Subcutaneous abdominal adipose tissue (tissue), 5 donors: ENCODE results near the gene SACS.
A peak's percentile ranks its signal among the peaks of the same experiment; 100 is the strongest.
"Not testable (repeated sequence)": the region's sequence is repeated elsewhere in the genome, so short reads cannot be mapped to it uniquely, and the experiment has no call there.

Experiments
- H3K27ac ChIP-seq: one replicate; pipeline ENCODE4 v1.7.0; 2013; ENCODE audit warnings: low read depth, mild to moderate bottlenecking, inconsistent platforms, low read length, moderate library complexity
- H3K27me3 ChIP-seq, 5 donors: one replicate each; pipeline ENCODE4 v1.7.0; 2013; ENCODE audit warnings: low read length in 5 of 5, inconsistent platforms in 1 of 5; ENCODE audit not compliant: control insufficient read depth in 5 of 5, insufficient read depth in 4 of 5
- H3K36me3 ChIP-seq, 5 donors: one replicate each; pipeline ENCODE4 v1.7.0; 2013; ENCODE audit warnings: low read length in 5 of 5; ENCODE audit not compliant: control insufficient read depth in 5 of 5, insufficient read depth in 5 of 5
- H3K4me1 ChIP-seq, 5 donors: one replicate each; pipeline ENCODE4 v1.7.0; 2013; ENCODE audit warnings: low read length in 5 of 5, mild to moderate bottlenecking in 3 of 5, moderate library complexity in 1 of 5; ENCODE audit not compliant: control insufficient read depth in 5 of 5, insufficient read depth in 5 of 5
- H3K4me3 ChIP-seq, 5 donors: one replicate each; pipeline ENCODE4 v1.7.0; 2013; ENCODE audit warnings: low read length in 5 of 5, low read depth in 1 of 5
- H3K9ac ChIP-seq, 5 donors: one replicate each; pipeline ENCODE4 v1.7.0; 2013; ENCODE audit warnings: low read length in 5 of 5, mild to moderate bottlenecking in 4 of 5, moderate library complexity in 3 of 5
- H3K9me3 ChIP-seq, 5 donors: one replicate each; pipeline ENCODE4 v1.7.0; 2013; ENCODE audit warnings: low read length in 5 of 5; ENCODE audit not compliant: control insufficient read depth in 5 of 5
- donor health status: healthy.
- donor health status: healthy.
- donor health status: healthy.
- donor health status: healthy.
- donor health status: healthy.

Gene SACS

DNA sequence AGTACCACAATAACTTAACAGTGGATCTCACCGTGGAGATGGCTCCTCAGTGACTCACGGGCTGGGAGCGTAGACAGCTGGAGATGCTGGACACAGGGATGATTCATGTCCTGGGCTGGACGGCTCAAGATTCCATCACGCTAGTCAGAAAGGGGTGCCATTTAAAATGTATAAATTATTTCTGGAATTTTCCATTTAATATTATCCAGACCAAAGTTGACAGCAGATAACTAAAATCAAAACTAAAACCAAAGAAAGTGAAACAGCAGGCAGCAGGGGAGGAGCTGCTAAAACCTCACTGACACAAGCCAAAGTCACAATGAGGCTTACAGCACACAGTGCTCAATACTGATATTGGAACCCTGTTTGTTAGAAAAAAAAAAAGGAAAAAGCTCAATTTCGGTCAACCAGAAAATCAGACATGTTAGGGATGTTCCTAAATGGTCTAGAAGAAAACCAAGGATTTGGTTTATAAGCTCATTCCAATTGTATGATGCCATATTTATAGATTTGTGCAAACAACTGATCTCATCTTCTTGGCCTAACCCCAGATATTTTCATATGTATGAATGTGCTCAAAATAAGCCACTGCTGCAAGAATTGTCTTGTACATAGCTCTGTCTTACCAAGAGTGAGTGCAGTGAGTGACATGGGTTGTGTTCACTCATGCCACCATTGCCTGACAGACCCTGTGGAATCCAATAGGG, 111.8 kb downstream of the SACS start:
- Histone ChIP-seq H3K36me3 (peaks cover 0 to 5% (median 0%) of the 10 kb centered on the region in 5 donors), H3K27me3 (no peaks in the 10 kb centered on the region), H3K4me3 (peak overlapping the region in 3 of 5 donors; percentile 13 to 43 (median 40)), H3K9me3 (no peaks in the 10 kb centered on the region), H3K4me1 (peaks cover 4 to 27% (median 22%) of the 10 kb centered on the region in 5 donors), H3K9ac (peak overlapping the region in 1 of 5 donors; percentile 24), H3K27ac (peak overlapping the region; percentile 57)

DNA sequence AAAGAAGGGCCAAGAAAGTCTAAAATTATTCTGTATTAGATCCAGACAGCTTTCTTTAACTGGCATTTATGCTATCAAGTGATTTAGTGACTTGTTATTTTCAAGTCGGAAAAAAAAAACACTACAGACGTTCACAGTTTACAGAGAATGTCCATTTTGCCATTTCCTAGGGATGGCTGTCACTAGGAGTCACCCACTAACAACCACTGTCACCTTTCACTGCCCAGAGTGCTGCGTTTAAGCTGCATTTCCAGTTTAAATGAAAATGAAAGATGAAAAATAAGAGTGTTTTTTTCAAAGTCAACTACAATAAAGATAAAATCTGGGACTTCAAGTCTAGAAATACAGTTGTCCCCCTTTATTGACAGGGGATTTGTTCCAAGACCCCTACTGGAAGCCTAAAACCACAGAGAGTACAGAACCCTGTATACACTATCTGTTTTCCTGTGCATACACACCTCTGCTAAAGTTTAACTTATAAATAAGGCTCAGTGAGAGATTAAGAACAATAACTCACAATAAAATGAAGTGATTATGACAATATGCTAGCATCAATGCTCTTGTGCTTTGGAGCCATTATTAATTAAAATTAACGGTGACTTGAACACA, 112.5 kb downstream of the SACS start:
- peak overlapping the region in 1 of 5 donors; percentile 24 for H3K9ac ChIP-seq
- no peaks in the 10 kb centered on the region for H3K27me3 ChIP-seq
- peaks cover 4 to 27% (median 22%) of the 10 kb centered on the region in 5 donors for H3K4me1 ChIP-seq
- peak overlapping the region in 2 of 5 donors; percentile 13 to 40 for H3K4me3 ChIP-seq
- H3K27ac ChIP-seq, result peak overlapping the region; percentile 42
- H3K36me3 ChIP-seq, result peaks cover 0 to 5% (median 0%) of the 10 kb centered on the region in 5 donors
- no peaks in the 10 kb centered on the region for H3K9me3 ChIP-seq

DNA sequence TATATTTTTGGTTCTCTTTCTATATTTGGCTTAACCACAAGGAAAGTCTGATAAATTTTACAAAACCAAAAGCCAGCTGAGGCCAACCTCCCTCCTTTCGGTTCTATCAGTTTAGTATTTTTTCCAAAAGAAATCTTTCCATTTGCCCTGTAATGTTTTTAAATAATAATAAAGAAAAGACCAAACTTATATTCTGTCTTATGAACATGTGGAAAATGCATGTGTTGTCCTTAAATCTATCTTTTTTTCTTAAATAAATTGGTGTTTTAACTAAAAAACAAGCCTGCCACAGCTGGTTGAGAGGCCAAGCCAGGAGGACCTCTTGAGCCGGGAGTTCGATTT, 113.6 kb downstream of the SACS start:
- Histone ChIP-seq H3K4me3 (no peak overlapping the region), H3K9ac (peak overlapping the region in 1 of 5 donors; percentile 56), H3K9me3 (no peaks in the 10 kb centered on the region), H3K27me3 (no peaks in the 10 kb centered on the region), H3K4me1 (peaks cover 4 to 27% (median 22%) of the 10 kb centered on the region in 5 donors), H3K36me3 (peaks cover 0 to 5% (median 0%) of the 10 kb centered on the region in 5 donors), H3K27ac (peak overlapping the region; percentile 59)

DNA sequence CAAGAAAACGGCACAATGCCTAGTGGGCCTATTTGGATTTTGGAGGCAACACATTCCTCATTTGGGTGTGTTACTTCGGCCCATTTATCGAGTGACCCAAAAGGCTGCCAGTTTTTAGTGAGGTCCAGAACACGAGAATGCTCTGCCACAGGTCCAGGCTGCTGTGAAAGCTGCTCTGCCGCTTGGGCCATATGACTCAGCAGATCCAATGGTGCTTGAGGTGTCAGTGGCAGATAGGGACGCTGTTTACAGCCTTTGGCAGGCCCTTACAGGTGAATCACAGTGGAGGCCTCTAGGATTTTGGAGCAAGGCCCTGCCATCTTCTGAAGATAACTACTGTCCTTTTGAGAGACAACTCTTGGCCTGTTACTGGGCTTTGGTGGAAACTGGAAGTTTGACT, 118.7 kb downstream of the SACS start:
- not testable (repeated sequence) for H3K4me3 ChIP-seq, H3K9me3 ChIP-seq, H3K36me3 ChIP-seq, H3K9ac ChIP-seq, H3K27me3 ChIP-seq, H3K27ac ChIP-seq
- peaks cover 0 to 12% (median 6%) of the 10 kb centered on the region in 5 donors for H3K4me1 ChIP-seq

DNA sequence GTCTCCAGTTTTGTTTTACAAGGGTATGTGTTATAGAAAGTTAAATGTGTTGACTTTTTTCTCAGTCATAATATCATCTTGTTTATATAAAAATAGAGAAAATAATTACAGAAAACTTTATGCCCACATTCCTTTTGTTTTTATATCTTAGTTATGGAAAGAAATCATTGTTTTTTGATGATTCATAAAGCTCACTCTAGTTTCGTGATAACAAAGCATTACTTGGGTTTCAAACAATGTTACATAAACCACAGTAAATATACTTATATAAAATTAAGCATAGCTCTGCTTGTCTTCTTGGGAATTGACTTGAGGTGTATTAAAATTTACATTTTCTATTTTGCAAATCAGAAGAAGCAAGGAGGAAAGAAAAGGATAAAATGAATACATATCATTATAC, 140.9 kb downstream of the SACS start:
- Histone ChIP-seq H3K4me1 (peaks cover 5 to 38% (median 19%) of the 10 kb centered on the region in 5 donors), H3K27ac (no peak overlapping the region), H3K36me3 (no peaks in the 10 kb centered on the region), H3K9ac (no peak overlapping the region), H3K27me3 (no peaks in the 10 kb centered on the region), H3K4me3 (no peak overlapping the region), H3K9me3 (no peaks in the 10 kb centered on the region)

DNA sequence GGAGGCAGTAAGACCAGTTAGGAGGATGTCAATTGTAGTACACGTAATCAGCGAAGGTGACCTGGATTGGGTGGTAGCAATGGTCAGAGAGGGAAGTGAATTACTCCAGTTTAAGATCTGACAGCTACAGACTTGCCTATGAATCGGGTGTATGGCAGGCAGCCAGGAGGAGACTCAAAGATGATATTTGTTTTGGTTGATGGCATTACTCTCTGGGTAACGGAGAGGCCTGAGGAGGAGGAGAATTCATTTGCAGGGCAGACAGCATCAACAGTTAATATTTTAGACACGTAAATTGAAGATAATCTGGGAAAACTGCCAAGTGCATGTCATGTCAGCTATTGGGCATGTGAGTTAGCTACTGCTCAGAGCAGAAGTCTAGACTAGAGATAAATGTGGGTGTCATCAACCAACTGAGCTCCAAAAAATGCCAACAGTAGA, 143.6 kb downstream of the SACS start:
- no peaks in the 10 kb centered on the region for H3K9me3 ChIP-seq
- H3K9ac ChIP-seq, result no peak overlapping the region
- H3K4me1 ChIP-seq, result peaks cover 5 to 38% (median 19%) of the 10 kb centered on the region in 5 donors
- no peak overlapping the region for H3K4me3 ChIP-seq
- peak overlapping the region; percentile 68 for H3K27ac ChIP-seq
- no peaks in the 10 kb centered on the region for H3K27me3 ChIP-seq
- no peaks in the 10 kb centered on the region for H3K36me3 ChIP-seq

DNA sequence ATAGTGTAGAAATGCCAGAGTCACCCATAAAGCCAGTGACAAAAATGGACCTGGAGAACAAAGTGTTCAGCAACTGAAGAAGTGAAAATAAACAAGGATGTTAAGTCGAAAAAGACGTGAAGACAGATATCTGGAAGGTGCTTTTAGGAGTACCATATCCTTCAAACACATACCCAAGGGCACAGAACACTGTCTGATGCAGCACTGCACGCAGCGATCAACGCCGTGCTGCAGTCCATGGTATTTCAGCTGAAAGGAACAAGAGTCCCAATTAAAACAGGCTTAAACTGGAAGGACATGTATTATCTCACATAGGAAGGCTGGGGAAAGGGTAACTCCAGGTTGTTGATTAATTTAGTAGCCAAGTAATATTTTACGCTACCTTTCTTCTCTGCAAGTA, 144.5 kb downstream of the SACS start:
- Histone ChIP-seq H3K4me3 (no peak overlapping the region), H3K27ac (peak overlapping the region; percentile 68)

DNA sequence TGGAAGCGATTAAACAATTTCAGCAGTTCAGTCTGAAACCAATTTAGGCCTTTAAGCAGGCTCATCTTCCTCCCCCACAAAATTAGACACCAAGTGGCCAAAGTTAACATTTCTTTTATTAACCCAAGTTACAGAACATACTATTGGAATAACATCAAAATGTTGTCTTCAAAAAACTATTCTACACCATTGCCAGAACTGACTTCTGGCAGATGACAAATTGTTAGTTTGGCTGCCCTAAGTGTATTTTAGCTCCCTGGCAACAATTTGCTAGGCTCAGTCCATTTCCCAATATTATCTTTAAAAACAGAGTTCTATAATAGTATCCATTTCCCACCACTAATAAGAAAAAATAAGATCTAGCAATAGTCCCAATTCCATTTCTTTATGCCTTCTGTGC, 144.9 kb downstream of the SACS start:
- Histone ChIP-seq H3K4me3 (no peak overlapping the region), H3K9me3 (no peaks in the 10 kb centered on the region), H3K27me3 (no peaks in the 10 kb centered on the region), H3K36me3 (no peaks in the 10 kb centered on the region), H3K9ac (no peak overlapping the region), H3K4me1 (peaks cover 5 to 28% (median 11%) of the 10 kb centered on the region in 5 donors), H3K27ac (peak overlapping the region; percentile 68)

More for the DNA sequence above, 144.5 kb downstream of the SACS start:
- Histone ChIP-seq H3K27me3 (no peaks in the 10 kb centered on the region), H3K4me1 (peaks cover 5 to 31% (median 13%) of the 10 kb centered on the region in 5 donors), H3K36me3 (no peaks in the 10 kb centered on the region), H3K9me3 (no peaks in the 10 kb centered on the region), H3K9ac (no peak overlapping the region)

DNA sequence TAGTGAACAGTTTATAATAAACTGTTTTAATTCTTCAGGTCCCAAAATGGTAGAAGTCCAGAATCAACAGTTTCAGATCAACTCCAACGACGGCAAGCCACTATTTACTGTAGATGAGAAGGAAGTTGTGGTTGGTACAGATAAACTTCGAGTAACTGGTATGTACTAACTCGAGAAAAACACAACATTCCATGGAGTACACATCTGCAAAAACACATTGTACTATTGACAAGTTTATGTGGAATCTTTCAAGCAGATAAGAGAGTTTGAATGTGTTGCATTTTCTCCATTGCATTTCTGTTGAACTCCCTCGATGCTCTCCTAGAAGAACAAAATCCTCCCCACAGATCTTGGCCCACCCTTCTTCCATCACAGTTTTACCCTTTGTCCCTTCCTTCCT, 154.2 kb downstream of the SACS start:
- no peak overlapping the region for H3K27ac ChIP-seq
- H3K36me3 ChIP-seq, result peaks cover 0 to 19% (median 0%) of the 10 kb centered on the region in 5 donors

More for the DNA sequence above, 154.2 kb downstream of the SACS start:
- H3K4me3 ChIP-seq, result no peak overlapping the region
- H3K4me1 ChIP-seq, result no peaks in the 10 kb centered on the region
- H3K9ac ChIP-seq, result no peak overlapping the region
- H3K9me3 ChIP-seq, result no peaks in the 10 kb centered on the region
- H3K27me3 ChIP-seq, result no peaks in the 10 kb centered on the region
